IMR-90 (cell line): ENCODE results near the gene AKAP6. TPM values are rescaled to one million over a fixed set of nuclear protein-coding genes. Genes with fewer than 3 reads are reported as not detected.

Experiments used
- ATAC-seq: fragments of 200-7000 bp; cut with Tn5 transposase; 2 replicates; pipeline ENCODE4 v1.9.1; 2020; ENCODE audit warnings: low read depth, mild to moderate bottlenecking, moderate library complexity
- BruUV-seq: library from RNA; stranded (reverse); fragments of 400-500 nt; replicated peaks from 2 replicates; lab custom pipeline; 2021; lab: Mats Ljungman, UMichigan
- CTCF ChIA-PET: fragments of 300-600 bp; formaldehyde crosslinking; extraction: SDS; loops from one replicate; lab custom pipeline; 2021; ENCODE audit warnings: antibody characterized with exemption; lab: Yijun Ruan, JAX
- POLR2A ChIA-PET: fragments of 300-600 bp; sonication (Branson Sonifier 250); formaldehyde crosslinking; loops from one replicate; lab custom pipeline; 2022; ENCODE audit warnings: antibody characterized with exemption; ENCODE audit not compliant: unreplicated experiment; lab: Charles Lee
- DNase-seq: peaks from one replicate; pipeline ENCODE4 v3.0.0; 2013
- H2AFZ ChIP-seq: replicated peaks from 2 replicates; pipeline ENCODE3; 2013; ENCODE audit warnings: low read length, mild to moderate bottlenecking; ENCODE audit not compliant: poor library complexity
- H2AK5ac ChIP-seq: 2 replicates; pipeline ENCODE4 v1.6.1; 2013; ENCODE audit warnings: low read depth, low read length, inconsistent platforms
- H2AK9ac ChIP-seq: replicated peaks from 2 replicates; pipeline ENCODE3; 2013; ENCODE audit warnings: mild to moderate bottlenecking, low read depth, low read length, moderate library complexity; ENCODE audit not compliant: poor library complexity
- H2BK120ac ChIP-seq: 2 replicates; pipeline ENCODE4 v1.6.1; 2013; ENCODE audit warnings: low read depth, low read length, inconsistent platforms
- H2BK15ac ChIP-seq: 3 replicates; pipeline ENCODE4 v1.6.1; 2013; ENCODE audit warnings: low read depth, low read length, inconsistent platforms
- H2BK20ac ChIP-seq: 2 replicates; pipeline ENCODE4 v1.6.1; 2013; ENCODE audit warnings: low read depth, mild to moderate bottlenecking, inconsistent platforms, low read length, moderate library complexity
- H2BK5ac ChIP-seq: 2 replicates; pipeline ENCODE4 v1.6.1; 2013; ENCODE audit warnings: mild to moderate bottlenecking, low read depth, low read length, inconsistent platforms; ENCODE audit not compliant: poor library complexity, severe bottlenecking
- H3K14ac ChIP-seq: replicated peaks from 2 replicates; pipeline ENCODE4 v1.6.1; 2013; ENCODE audit warnings: low read depth, low read length, inconsistent platforms
- H3K18ac ChIP-seq: 2 replicates; pipeline ENCODE4 v1.6.1; 2013; ENCODE audit warnings: low read depth, low read length, control low read depth
- H3K23ac ChIP-seq: 2 replicates; pipeline ENCODE4 v1.6.1; 2013; ENCODE audit warnings: low read depth, low read length, inconsistent platforms
- H3K27ac ChIP-seq: 2 replicates; pipeline ENCODE4 v1.5.1; 2013; ENCODE audit warnings: mild to moderate bottlenecking, control low read depth, low read length; ENCODE audit not compliant: insufficient read depth
- H3K27me3 ChIP-seq: 2 replicates; pipeline ENCODE4 v1.6.1; 2013; ENCODE audit warnings: low read length; ENCODE audit not compliant: control insufficient read depth, insufficient read depth
- H3K36me3 ChIP-seq: 2 replicates; pipeline ENCODE4 v1.6.1; 2013; ENCODE audit warnings: low read length, mixed read lengths; ENCODE audit not compliant: control insufficient read depth, insufficient read depth
- H3K4ac ChIP-seq: 2 replicates; pipeline ENCODE4 v1.6.1; 2013; ENCODE audit warnings: low read depth, low read length, inconsistent platforms
- H3K4me1 ChIP-seq: 2 replicates; pipeline ENCODE4 v1.6.1; 2013; ENCODE audit warnings: low read length, mixed read lengths; ENCODE audit not compliant: control insufficient read depth, insufficient read depth
- H3K4me2 ChIP-seq: 2 replicates; pipeline ENCODE4 v1.6.1; 2013; ENCODE audit warnings: low read depth, mild to moderate bottlenecking, control low read depth, low read length, moderate library complexity
- H3K4me3 ChIP-seq: 2 replicates; pipeline ENCODE4 v1.5.1; 2013; ENCODE audit warnings: low read depth, mild to moderate bottlenecking, control low read depth, low read length, moderate library complexity; ENCODE audit not compliant: insufficient read depth
- H3K56ac ChIP-seq: 2 replicates; pipeline ENCODE4 v1.6.1; 2013; ENCODE audit warnings: low read length, inconsistent platforms; ENCODE audit not compliant: insufficient read depth; ENCODE audit errors: extremely low read depth
- H3K79me1 ChIP-seq, 2 experiments: 2 replicates each; pipeline ENCODE4 v1.6.1; 2013; ENCODE audit warnings: low read length in 2 of 2, inconsistent platforms in 1 of 2, low read depth in 1 of 2
- H3K9ac ChIP-seq: 2 replicates; pipeline ENCODE4 v1.6.1; 2013; ENCODE audit warnings: low read depth, low read length, control low read depth
- H3K9me1 ChIP-seq: 2 replicates; pipeline ENCODE4 v1.6.1; 2013; ENCODE audit warnings: low read length, inconsistent platforms; ENCODE audit not compliant: insufficient read depth
- H3K9me3 ChIP-seq: 2 replicates; pipeline ENCODE4 v1.6.1; 2013; ENCODE audit warnings: low read length; ENCODE audit not compliant: control insufficient read depth, insufficient read depth
- H4K20me1 ChIP-seq: 2 replicates; pipeline ENCODE4 v1.6.1; 2013; ENCODE audit warnings: low read length, inconsistent platforms; ENCODE audit not compliant: insufficient read depth
- H4K5ac ChIP-seq: 2 replicates; pipeline ENCODE4 v1.6.1; 2013; ENCODE audit warnings: mild to moderate bottlenecking, low read depth, low read length, control low read depth
- H4K8ac ChIP-seq, 2 experiments: 2 replicates each; pipeline ENCODE4 v1.6.1; 2013; ENCODE audit warnings: low read depth in 2 of 2, low read length in 2 of 2, control low read depth in 1 of 2, inconsistent platforms in 1 of 2
- H4K91ac ChIP-seq: 2 replicates; pipeline ENCODE4 v1.6.1; 2013; ENCODE audit warnings: low read depth, low read length, inconsistent platforms; ENCODE audit not compliant: insufficient read depth
- ELK1 ChIP-seq: fragments of 150-350 bp; IDR thresholded peaks from 2 replicates; pipeline ENCODE4 v1.6.1; 2016; ENCODE audit warnings: low read depth, mild to moderate bottlenecking, low read length, moderate library complexity, borderline replicate concordance
- RAD21 ChIP-seq: IDR thresholded peaks from 2 replicates; pipeline ENCODE4 v1.6.1; 2012; ENCODE audit warnings: low read length, improper control_type of control experiment
- WGBS, 2 experiments: methylation state at CpG; one replicate each; pipeline versions ENCODE4 v1.1.5 to v1.1.7; 2013; ENCODE audit warnings: missing lambda C conversion rate in 2 of 2; ENCODE audit not compliant: insufficient read length in 1 of 2; ENCODE audit errors: extremely low coverage in 2 of 2; 5-methylcytosine and 5-hydroxymethylcytosine counted together
- dilution Hi-C: fragments of 300-500 bp; cut with HindIII; formaldehyde crosslinking; loops from one replicate; pipeline ENCODE4 v1.14.3; 2018; ENCODE audit warnings: low sequenced_read_pairs; ENCODE audit not compliant: unreplicated experiment
- in situ Hi-C: fragments of 300-500 bp; cut with MboI; formaldehyde crosslinking; loops from 3 replicates; pipeline ENCODE4 v1.14.3; 2019; ENCODE audit warnings: low sequenced_read_pairs, inconsistent platforms, mixed read lengths
- intact Hi-C: fragments of 100-400 bp; cut with micrococcal nuclease; formaldehyde crosslinking; loops from 2 replicates; pipeline ENCODE4 v1.10.0; 2022
- polyA plus RNA-seq, 3 experiments: library from polyadenylated mRNA; depleted of rRNA; stranded (reverse); fragments of >200 nt; gene quantifications; 2 replicates each; pipeline ENCODE4 v1.2.3, GENCODE V29; 2012; ENCODE audit warnings: low replicate concordance in 1 of 3
- total RNA-seq: library from RNA; depleted of rRNA; stranded (reverse); fragments of >200 nt; gene quantifications from 2 replicates; pipeline ENCODE4 v1.2.3, GENCODE V29; 2012

The AKAP6 gene
- total and polyA plus RNA-seq, 2 of the 4 experiments (the other 2 are of a cell fraction), result 0.22 to 1.6 TPM

- no TSS peak for BruUV-seq
- Histone ChIP-seq H3K4me2 (peak overlapping the region; percentile 99), H2AK5ac (no peak overlapping the region), H3K9ac (peak overlapping the region; percentile 1; the same call in 1 of the 2 replicates), H3K9me1 (no peaks in the 10 kb centered on the region), H4K91ac (peak overlapping the region; percentile 34; the same call in 1 of the 2 replicates), H3K23ac (0 out of 2 replicates have a peak overlapping the region, but pooled peaks have one; percentile 75), H3K79me1 (no peaks in the 10 kb centered on the region), H2BK120ac (peak overlapping the region; percentile 66), H3K18ac (no peak overlapping the region), H3K14ac (no peak overlapping the region), H2AK9ac (no peak overlapping the region), H2BK20ac (peak overlapping the region; percentile 76; the same call in 1 of the 2 replicates), H2BK5ac (no peak overlapping the region), H3K27me3 (no peaks in the 10 kb centered on the region), H3K36me3 (no peaks in the 10 kb centered on the region), H3K27ac (no peak overlapping the region), H4K20me1 (no peaks in the 10 kb centered on the region), H3K4me3 (peak overlapping the region; percentile 32; the same call in 1 of the 2 replicates), H3K4ac (no peak overlapping the region; the same call in 1 of the 2 replicates), H2AFZ (peak overlapping the region; percentile 83), H2BK15ac (no peak overlapping the region), H3K4me1 (no peaks in the 10 kb centered on the region; the same call in 1 of the 2 replicates), H3K56ac (no peak overlapping the region), H4K5ac (no peak overlapping the region), H3K9me3 (no peaks in the 10 kb centered on the region), H4K8ac (no peak overlapping the region; a peak in 1 of 4 replicates)
- DNase-seq (peak; percentile 49), ATAC-seq (peak; percentile 85)
- ChIA-PET CTCF (interaction anchor here (0.7 to 1.2 kb wide), 2 partner anchors 119 to 1082 kb away, joined by 3 to 6 read pairs; no protein-coding TSS in a partner anchor), POLR2A (no interaction called here)
- intact Hi-C loops (loop anchor here (2.0 kb wide), 1 partner anchor 1083 kb away; no protein-coding TSS in a partner anchor), dilution Hi-C loops (no loop called here), in situ Hi-C loops (no loop called here)
- TF ChIP-seq ELK1 (no peak), RAD21 (no peak)
- no CpG with 5 or more reads among the region's 7 CpGs for WGBS, 2 experiments
Observed at GRCh38 chr14:32710231-32710671, 381.2 kb downstream of the AKAP6 start.
